Loucy (cell line): ENCODE measurements around the gene PUS7.
"Not testable (repeated sequence)": the region's sequence is repeated elsewhere in the genome, so short reads cannot be mapped to it uniquely, and the experiment has no call there.

Experiments
- H2AFZ ChIP-seq: fragments of 200-600 bp; sonication (generic); 2 replicates; pipeline ENCODE4 v1.6.0; 2016; ENCODE audit warnings: antibody characterized with exemption, mild to moderate bottlenecking, low read length, moderate library complexity
- H3F3A ChIP-seq: fragments of 200-600 bp; 2 replicates; pipeline ENCODE4 v1.6.0; 2016; ENCODE audit warnings: antibody characterized with exemption, low read depth, mild to moderate bottlenecking
- H3K27me3 ChIP-seq: fragments of 200-600 bp; sonication (generic); 2 replicates; pipeline ENCODE4 v1.6.1; 2014; ENCODE audit warnings: low read length, mild to moderate bottlenecking; ENCODE audit not compliant: insufficient read depth, poor library complexity, severe bottlenecking
- H3K36me3 ChIP-seq: fragments of 200-600 bp; sonication (generic); 2 replicates; pipeline ENCODE4 v1.6.1; 2016; ENCODE audit warnings: low read length; ENCODE audit not compliant: insufficient read depth
- H3K4me1 ChIP-seq: fragments of 200-600 bp; sonication (generic); 2 replicates; pipeline ENCODE4 v1.5.1; 2014; ENCODE audit warnings: low read length, mild to moderate bottlenecking; ENCODE audit not compliant: insufficient read depth, poor library complexity, severe bottlenecking
- H3K4me2 ChIP-seq: fragments of 200-600 bp; sonication (generic); 2 replicates; pipeline ENCODE4 v1.6.0; 2014; ENCODE audit warnings: antibody characterized with exemption, low read length, low read depth, mild to moderate bottlenecking; ENCODE audit not compliant: poor library complexity, severe bottlenecking
- H3K4me3 ChIP-seq: fragments of 200-600 bp; sonication (generic); 2 replicates; pipeline ENCODE4 v1.5.1; 2014; ENCODE audit warnings: low read length, mild to moderate bottlenecking, mixed read lengths; ENCODE audit not compliant: poor library complexity, severe bottlenecking
- H3K79me2 ChIP-seq: fragments of 200-600 bp; sonication (generic); 2 replicates; pipeline ENCODE4 v1.6.1; 2014; ENCODE audit warnings: low read length; ENCODE audit not compliant: insufficient read depth
- H3K9ac ChIP-seq: fragments of 200-600 bp; sonication (generic); 2 replicates; pipeline ENCODE4 v1.6.0; 2014; ENCODE audit warnings: mild to moderate bottlenecking, low read depth, low read length, moderate library complexity; ENCODE audit not compliant: poor library complexity, severe bottlenecking
- H3K9me2 ChIP-seq: fragments of 200-600 bp; sonication (generic); replicated peaks from 2 replicates; pipeline ENCODE4 v1.6.1; 2016; ENCODE audit warnings: low read depth, low read length, mixed read lengths
- H3K9me3 ChIP-seq: fragments of 200-600 bp; sonication (generic); 2 replicates; pipeline ENCODE4 v1.6.1; 2014; ENCODE audit warnings: mild to moderate bottlenecking, antibody characterized with exemption, low read length, low read depth; ENCODE audit not compliant: insufficient read depth
- H4K20me1 ChIP-seq: fragments of 200-600 bp; sonication (generic); 2 replicates; pipeline ENCODE4 v1.6.0; 2014; ENCODE audit warnings: antibody characterized with exemption, low read length, mild to moderate bottlenecking; ENCODE audit not compliant: insufficient read depth, poor library complexity, severe bottlenecking
- EZH2phosphoT487 ChIP-seq: fragments of 200-600 bp; IDR thresholded peaks from 2 replicates; pipeline ENCODE4 v1.6.1; 2018; ENCODE audit warnings: antibody characterized with exemption, mild to moderate bottlenecking, moderate library complexity, borderline replicate concordance
- TF ChIP-seq, protein P1 (sequence below): fragments of 200-600 bp; sonication (generic); conservative IDR thresholded peaks from 2 replicates; pipeline ENCODE4 v1.5.1; 2014; ENCODE audit warnings: mild to moderate bottlenecking, antibody characterized with exemption, low read length

Gene PUS7

DNA sequence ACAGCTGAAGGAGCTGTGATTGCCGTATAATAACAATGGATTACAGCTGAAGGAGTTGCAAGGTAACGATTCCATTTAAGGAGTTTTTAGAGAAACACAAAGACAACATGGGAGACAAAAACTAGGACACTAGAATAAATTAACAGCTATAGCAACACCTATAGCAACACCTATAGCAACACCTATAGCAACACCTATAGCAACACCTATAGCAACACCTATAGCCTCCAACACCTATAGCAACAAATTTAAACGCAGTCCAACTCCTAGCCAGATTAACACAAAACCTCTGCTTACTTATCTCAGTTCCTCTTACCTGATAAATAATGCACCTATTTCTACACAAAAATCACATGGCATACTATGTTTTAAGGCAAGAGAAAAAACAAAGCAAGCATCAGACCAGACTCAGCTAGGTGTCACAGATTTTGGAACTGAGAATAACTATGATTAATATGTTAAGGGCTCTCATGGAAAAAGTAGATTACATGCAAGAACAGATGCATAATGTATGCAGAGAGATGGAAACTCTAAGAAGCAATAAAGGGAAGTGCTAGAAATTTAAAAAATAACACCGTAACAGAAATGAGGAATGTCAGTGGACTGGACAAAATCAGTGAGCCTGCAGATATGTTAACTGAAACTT is 77.6 kb downstream of the PUS7 start:
- Histone ChIP-seq H3K9me2 (no peaks in the 10 kb centered on the region), H3K4me2 (no peak overlapping the region), H3K4me1 (no peaks in the 10 kb centered on the region), H3F3A (no peaks in the 10 kb centered on the region), H3K4me3 (no peak overlapping the region), H3K36me3 (no peaks in the 10 kb centered on the region), H2AFZ (no peak overlapping the region), H3K9me3 (no peaks in the 10 kb centered on the region), H4K20me1 (no peaks in the 10 kb centered on the region), H3K27me3 (no peaks in the 10 kb centered on the region), H3K79me2 (no peaks in the 10 kb centered on the region), H3K9ac (no peak overlapping the region)
- TF ChIP-seq EZH2phosphoT487 = no peak
- TF ChIP-seq, protein P1, sequence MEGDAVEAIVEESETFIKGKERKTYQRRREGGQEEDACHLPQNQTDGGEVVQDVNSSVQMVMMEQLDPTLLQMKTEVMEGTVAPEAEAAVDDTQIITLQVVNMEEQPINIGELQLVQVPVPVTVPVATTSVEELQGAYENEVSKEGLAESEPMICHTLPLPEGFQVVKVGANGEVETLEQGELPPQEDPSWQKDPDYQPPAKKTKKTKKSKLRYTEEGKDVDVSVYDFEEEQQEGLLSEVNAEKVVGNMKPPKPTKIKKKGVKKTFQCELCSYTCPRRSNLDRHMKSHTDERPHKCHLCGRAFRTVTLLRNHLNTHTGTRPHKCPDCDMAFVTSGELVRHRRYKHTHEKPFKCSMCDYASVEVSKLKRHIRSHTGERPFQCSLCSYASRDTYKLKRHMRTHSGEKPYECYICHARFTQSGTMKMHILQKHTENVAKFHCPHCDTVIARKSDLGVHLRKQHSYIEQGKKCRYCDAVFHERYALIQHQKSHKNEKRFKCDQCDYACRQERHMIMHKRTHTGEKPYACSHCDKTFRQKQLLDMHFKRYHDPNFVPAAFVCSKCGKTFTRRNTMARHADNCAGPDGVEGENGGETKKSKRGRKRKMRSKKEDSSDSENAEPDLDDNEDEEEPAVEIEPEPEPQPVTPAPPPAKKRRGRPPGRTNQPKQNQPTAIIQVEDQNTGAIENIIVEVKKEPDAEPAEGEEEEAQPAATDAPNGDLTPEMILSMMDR = no peak

- not testable (repeated sequence) for H3K4me2 ChIP-seq, H3K79me2 ChIP-seq, H3K4me1 ChIP-seq, H4K20me1 ChIP-seq, H3F3A ChIP-seq, H3K9me3 ChIP-seq, H3K9me2 ChIP-seq, H3K9ac ChIP-seq, H3K27me3 ChIP-seq, H2AFZ ChIP-seq, H3K36me3 ChIP-seq, H3K4me3 ChIP-seq
These were observed 79.9 kb downstream of the PUS7 start for GRCh38 chr7:105442214-105442613.

GRCh38 chr7:105439174-105439893 is 82.7 kb downstream of the PUS7 start:
- no peak overlapping the region for H3K4me2 ChIP-seq

More at GRCh38 chr7:105439174-105439893, 82.7 kb downstream of the PUS7 start:
- H3K36me3 ChIP-seq = no peaks in the 10 kb centered on the region
- H3K9ac ChIP-seq = no peak overlapping the region
- TF ChIP-seq EZH2phosphoT487 = no peak
- TF ChIP-seq, protein P1 = no peak
- H2AFZ ChIP-seq = no peak overlapping the region
- H3K9me3 ChIP-seq = no peaks in the 10 kb centered on the region
- no peaks in the 10 kb centered on the region for H3K27me3 ChIP-seq
- no peaks in the 10 kb centered on the region for H3K9me2 ChIP-seq
- H4K20me1 ChIP-seq = no peaks in the 10 kb centered on the region
- no peaks in the 10 kb centered on the region for H3K79me2 ChIP-seq
- no peak overlapping the region for H3K4me3 ChIP-seq
- H3F3A ChIP-seq = no peaks in the 10 kb centered on the region
- H3K4me1 ChIP-seq = no peaks in the 10 kb centered on the region
